ENCODE data around the gene EIF4E3. TPM values are rescaled to one million over a fixed set of nuclear protein-coding genes. Genes with fewer than 3 reads are reported as not detected.

Gene EIF4E3
- 9.5 TPM for polyA plus RNA-seq (2013, experiment 1 of 2; ENCODE audit: insufficient read length)
- polyA plus RNA-seq (2013, experiment 2 of 2; ENCODE audit: insufficient read length) = 9.1 TPM

GRCh38 chr3:71725271-71725991, at the start of gene EIF4E3:
Gene EIF4E3, minus strand, starts transcription at chr3:71725402. Its CDS starts 35 bp downstream, at chr3:71725367.
- peak; percentile 40 for DNase-seq

GRCh38 chr3:71771884-71772283, 46.7 kb upstream of the EIF4E3 start:
- DNase-seq = no peak

GRCh38 chr3:71771126-71771525, 45.9 kb upstream of the EIF4E3 start:
- no peak for DNase-seq

GRCh38 chr3:71763426-71763825, 38.2 kb upstream of the EIF4E3 start:
- DNase-seq = no peak

GRCh38 chr3:71760140-71760539, 34.9 kb upstream of the EIF4E3 start:
- DNase-seq = no peak

- DNase-seq = no peak
Observed at GRCh38 chr3:71759401-71759800, 34.2 kb upstream of the EIF4E3 start.

GRCh38 chr3:71758091-71758490, 32.9 kb upstream of the EIF4E3 start:
- DNase-seq = no peak

GRCh38 chr3:71754610-71755253, 29.5 kb upstream of the EIF4E3 start:
- no peak for DNase-seq

GRCh38 chr3:71753701-71754609, 28.8 kb upstream of the EIF4E3 start, which contains the start of gene GPR27:
Gene GPR27, plus strand, starts transcription at chr3:71753855. Its CDS starts 195 bp downstream, at chr3:71754050.
- peak; percentile 40 for DNase-seq

- no peak for DNase-seq
Observed at GRCh38 chr3:71752831-71753700, 27.9 kb upstream of the EIF4E3 start.

GRCh38 chr3:71751602-71752001, 26.4 kb upstream of the EIF4E3 start:
- no peak for DNase-seq

- DNase-seq = no peak
Observed at GRCh38 chr3:71744738-71745137, 19.5 kb upstream of the EIF4E3 start.

- no peak for DNase-seq
Observed at GRCh38 chr3:71742621-71743020, 17.4 kb upstream of the EIF4E3 start.

- no peak for DNase-seq
Observed at GRCh38 chr3:71734881-71735280, 9.7 kb upstream of the EIF4E3 start.

- no peak for DNase-seq
Observed at GRCh38 chr3:71733319-71733718, 8.1 kb upstream of the EIF4E3 start.

- no peak for DNase-seq
Observed at GRCh38 chr3:71732637-71733036, 7.4 kb upstream of the EIF4E3 start.

- peak; percentile 24 for DNase-seq
Observed at GRCh38 chr3:71728632-71729342, 3.6 kb upstream of the EIF4E3 start.

- no peak for DNase-seq
Observed at GRCh38 chr3:71726146-71726545, 944 bp upstream of the EIF4E3 start.

- DNase-seq = no peak
Observed at GRCh38 chr3:71724584-71725270, 475 bp downstream of the EIF4E3 start.

- DNase-seq = no peak
Observed at GRCh38 chr3:71724171-71724453, 1.1 kb downstream of the EIF4E3 start.
